ENCODE data around the gene EPHB2.

GRCh38 chr1:22944346-22945055 lies 233.9 kb downstream of the EPHB2 start:
- TF ChIP-seq POLR2AphosphoS5 (IDR thresholded peaks at IDR 0.05): no peak
- no peak for TF ChIP-seq CTCF (IDR thresholded peaks at IDR 0.05)
- no peak for TF ChIP-seq POLR2A (IDR thresholded peaks at IDR 0.05)
